Uterus (tissue), 4 donors: ENCODE data around the gene AFMID. TPM values are rescaled to one million over a fixed set of nuclear protein-coding genes. Genes with fewer than 3 reads are reported as not detected.

Experiments
- DNase-seq, 2 donors: peaks; one replicate each; pipeline ENCODE4 v3.0.0-alpha.2; 2019 to 2020
- H3K27ac ChIP-seq, 2 donors: fragments of 200-600 bp; sonication (generic); 1 replicate in 1 of 2; 2 replicates in 1 of 2; pipeline ENCODE4 v1.5.1; 2016 to 2018
- H3K27me3 ChIP-seq, 2 donors: fragments of 200-600 bp; sonication (generic); one replicate each; pipeline ENCODE4 v1.5.1; 2018 to 2019; ENCODE audit warnings: control low read depth in 1 of 2
- H3K36me3 ChIP-seq, 2 donors: fragments of 200-600 bp; sonication (generic); one replicate each; pipeline ENCODE4 v1.5.1; 2019; ENCODE audit warnings: control low read depth in 1 of 2
- H3K4me1 ChIP-seq, 2 donors: fragments of 200-600 bp; sonication (generic); one replicate each; pipeline ENCODE4 v1.5.1; 2018 to 2019; ENCODE audit warnings: control low read depth in 1 of 2
- H3K4me3 ChIP-seq, 2 donors: fragments of 200-600 bp; sonication (generic); 1 replicate in 1 of 2; 2 replicates in 1 of 2; pipeline ENCODE4 v1.5.1; 2018 to 2019; ENCODE audit warnings: mild to moderate bottlenecking in 1 of 2
- H3K9me3 ChIP-seq, 2 donors: fragments of 200-600 bp; sonication (generic); one replicate each; pipeline ENCODE4 v1.5.1; 2019; ENCODE audit warnings: control low read depth in 1 of 2
- CTCF ChIP-seq, 4 experiments: fragments of 200-600 bp in 2 of 4; fragments of 450-650 bp in 2 of 4; sonication (generic) in 2 of 4; IDR thresholded peaks; one replicate each; pipeline ENCODE4 v1.5.1; 2016 to 2019; ENCODE audit warnings: antibody characterized with exemption in 4 of 4, mild to moderate bottlenecking in 2 of 4, moderate library complexity in 1 of 4
- POLR2A ChIP-seq, 2 donors: fragments of 450-650 bp; IDR thresholded peaks; one replicate each; pipeline ENCODE4 v1.6.1; 2016; ENCODE audit warnings: antibody characterized with exemption in 2 of 2, mild to moderate bottlenecking in 1 of 2, moderate library complexity in 1 of 2
- intact Hi-C: fragments of 100-400 bp; cut with DNase I; formaldehyde crosslinking; loops from one replicate; pipeline ENCODE4 v1.15.1; 2023; ENCODE audit warnings: low total_unique reads
- total RNA-seq, 4 donors: library from RNA; depleted of rRNA in 3 of 4; stranded (reverse); fragments of >200 nt in 3 of 4; gene quantifications; one replicate each; pipeline versions ENCODE4 v1.1.0 to v1.2.4, GENCODE V29; 2014 to 2023
- donor health status: DM: yes; HTN: yes; CAD: no.

Gene AFMID
- total RNA-seq, 4 donors from 2014 or later = 21.2 to 38.4 (median 23.7) TPM

- no peak for DNase-seq
- H3K27me3 ChIP-seq = no peaks in the 10 kb centered on the region
- TF ChIP-seq CTCF (IDR thresholded peaks at IDR 0.05) (no peak), POLR2A (IDR thresholded peaks at IDR 0.05) (no peak)
- no peaks in the 10 kb centered on the region for H3K36me3 ChIP-seq
- no peaks in the 10 kb centered on the region for H3K9me3 ChIP-seq
- no peak overlapping the region for H3K4me3 ChIP-seq
- intact Hi-C loops = no loop called here
- no peaks in the 10 kb centered on the region for H3K4me1 ChIP-seq
- H3K27ac ChIP-seq = no peak overlapping the region
Measured at GRCh38 chr17:78238823-78239488, 51.8 kb downstream of the AFMID start.

- no peaks in the 10 kb centered on the region for H3K4me1 ChIP-seq
Measured at GRCh38 chr17:78239489-78239931, 52.3 kb downstream of the AFMID start.

GRCh38 chr17:78240012-78240655 is 53.0 kb downstream of the AFMID start:
- no peaks in the 10 kb centered on the region for H3K27me3 ChIP-seq

More at GRCh38 chr17:78239489-78239931, 52.3 kb downstream of the AFMID start:
- Histone ChIP-seq H3K27me3 (no peaks in the 10 kb centered on the region), H3K4me3 (no peak overlapping the region), H3K27ac (no peak overlapping the region), H3K9me3 (no peaks in the 10 kb centered on the region), H3K36me3 (no peaks in the 10 kb centered on the region)
- no peak for DNase-seq
- intact Hi-C loops = no loop called here
- TF ChIP-seq POLR2A (IDR thresholded peaks at IDR 0.05) = no peak
- no peak for TF ChIP-seq CTCF (IDR thresholded peaks at IDR 0.05)

GRCh38 chr17:78240839-78241238 is 53.7 kb downstream of the AFMID start:
- TF ChIP-seq POLR2A (IDR thresholded peaks at IDR 0.05) = no peak
- TF ChIP-seq CTCF (IDR thresholded peaks at IDR 0.05) = no peak
- no peak for DNase-seq
- no peak overlapping the region for H3K4me3 ChIP-seq
- intact Hi-C loops = no loop called here
- no peaks in the 10 kb centered on the region for H3K36me3 ChIP-seq
- H3K27me3 ChIP-seq = no peaks in the 10 kb centered on the region
- no peaks in the 10 kb centered on the region for H3K9me3 ChIP-seq
- H3K4me1 ChIP-seq = no peaks in the 10 kb centered on the region
- no peak overlapping the region for H3K27ac ChIP-seq

More at GRCh38 chr17:78240012-78240655, 53.0 kb downstream of the AFMID start:
- no peak for DNase-seq
- Histone ChIP-seq H3K4me1 (no peaks in the 10 kb centered on the region), H3K27ac (no peak overlapping the region), H3K36me3 (no peaks in the 10 kb centered on the region), H3K4me3 (no peak overlapping the region), H3K9me3 (no peaks in the 10 kb centered on the region)
- no peak for TF ChIP-seq CTCF (IDR thresholded peaks at IDR 0.05)
- TF ChIP-seq POLR2A (IDR thresholded peaks at IDR 0.05) = no peak
- intact Hi-C loops = no loop called here

- Histone ChIP-seq H3K27me3 (no peaks in the 10 kb centered on the region), H3K4me1 (no peaks in the 10 kb centered on the region), H3K9me3 (no peaks in the 10 kb centered on the region), H3K36me3 (no peaks in the 10 kb centered on the region), H3K4me3 (no peak overlapping the region), H3K27ac (no peak overlapping the region)
- intact Hi-C loops = no loop called here
- TF ChIP-seq POLR2A (IDR thresholded peaks at IDR 0.05) = no peak
- TF ChIP-seq CTCF (IDR thresholded peaks at IDR 0.05) = no peak
- DNase-seq = no peak
Measured at GRCh38 chr17:78241277-78242023, 54.3 kb downstream of the AFMID start.
